ENCODE results near the gene SFMBT1.

The SFMBT1 gene

DNA sequence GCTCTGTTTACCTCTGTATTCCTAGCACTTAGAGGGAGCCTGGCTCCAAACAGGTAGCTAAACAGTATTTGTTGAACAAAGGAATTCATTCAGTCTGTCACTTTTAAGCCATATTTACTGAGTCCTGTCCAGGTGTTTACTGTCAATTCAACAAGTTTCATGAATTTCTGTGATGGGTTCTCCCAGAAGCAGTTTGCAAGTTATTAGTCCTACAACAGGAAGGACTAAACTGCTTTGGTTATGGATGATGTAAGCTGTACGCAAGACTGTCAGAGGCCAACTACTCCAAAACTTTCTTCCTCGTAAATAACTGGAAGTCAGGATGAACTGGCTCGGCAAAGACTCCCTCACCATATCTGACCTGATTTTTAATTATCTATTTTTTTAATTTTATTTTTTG, 173.6 kb downstream of the SFMBT1 start:
- H3K36me3 ChIP-seq (ENCODE audit: insufficient read depth) = no peaks in the 10 kb centered on the region
- H3K4me3 ChIP-seq (IDR thresholded peaks at IDR 0.05; ENCODE audit: insufficient read depth, low read depth, low read length) = no peak overlapping the region
- no peaks in the 10 kb centered on the region for H3K4me1 ChIP-seq (ENCODE audit: low read depth, poor library complexity, severe bottlenecking)
- H2AFZ ChIP-seq (ENCODE audit: low read depth) = no peak overlapping the region
- H3K79me2 ChIP-seq (ENCODE audit: insufficient read depth, low read depth) = no peaks in the 10 kb centered on the region
- H3K4me2 ChIP-seq = no peak overlapping the region
- H4K20me1 ChIP-seq (ENCODE audit: insufficient read depth) = no peaks in the 10 kb centered on the region
- TF ChIP-seq, protein P1, sequence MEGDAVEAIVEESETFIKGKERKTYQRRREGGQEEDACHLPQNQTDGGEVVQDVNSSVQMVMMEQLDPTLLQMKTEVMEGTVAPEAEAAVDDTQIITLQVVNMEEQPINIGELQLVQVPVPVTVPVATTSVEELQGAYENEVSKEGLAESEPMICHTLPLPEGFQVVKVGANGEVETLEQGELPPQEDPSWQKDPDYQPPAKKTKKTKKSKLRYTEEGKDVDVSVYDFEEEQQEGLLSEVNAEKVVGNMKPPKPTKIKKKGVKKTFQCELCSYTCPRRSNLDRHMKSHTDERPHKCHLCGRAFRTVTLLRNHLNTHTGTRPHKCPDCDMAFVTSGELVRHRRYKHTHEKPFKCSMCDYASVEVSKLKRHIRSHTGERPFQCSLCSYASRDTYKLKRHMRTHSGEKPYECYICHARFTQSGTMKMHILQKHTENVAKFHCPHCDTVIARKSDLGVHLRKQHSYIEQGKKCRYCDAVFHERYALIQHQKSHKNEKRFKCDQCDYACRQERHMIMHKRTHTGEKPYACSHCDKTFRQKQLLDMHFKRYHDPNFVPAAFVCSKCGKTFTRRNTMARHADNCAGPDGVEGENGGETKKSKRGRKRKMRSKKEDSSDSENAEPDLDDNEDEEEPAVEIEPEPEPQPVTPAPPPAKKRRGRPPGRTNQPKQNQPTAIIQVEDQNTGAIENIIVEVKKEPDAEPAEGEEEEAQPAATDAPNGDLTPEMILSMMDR (conservative IDR thresholded peaks at IDR 0.05; ENCODE audit: low read depth, low read length) = no peak
- no peak overlapping the region for H3K9ac ChIP-seq
- H3K27ac ChIP-seq = no peak overlapping the region
- no peaks in the 10 kb centered on the region for H3K27me3 ChIP-seq (ENCODE audit: insufficient read depth, low read depth)

DNA sequence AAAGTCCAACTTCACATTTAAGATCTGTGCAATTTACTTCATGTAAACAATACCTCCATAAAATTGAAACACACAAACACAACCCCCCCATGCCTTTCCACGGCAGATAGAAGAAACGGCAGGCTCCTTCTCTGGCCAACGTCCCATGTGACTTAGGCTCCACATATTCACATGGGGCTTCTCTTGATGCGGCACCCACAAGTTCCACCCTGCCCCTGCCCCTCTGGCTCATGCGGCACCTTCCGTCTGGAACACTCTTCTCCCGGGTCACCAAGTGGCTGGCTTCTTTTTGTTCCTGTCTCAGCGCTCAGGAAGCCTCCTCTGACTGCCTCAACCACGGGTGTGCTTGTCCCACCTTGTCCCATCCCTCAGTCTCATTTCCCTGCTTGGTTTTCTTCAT, 174.1 kb downstream of the SFMBT1 start:
- TF ChIP-seq, protein P1 (conservative IDR thresholded peaks at IDR 0.05; ENCODE audit: low read depth, low read length) = no peak
- Histone ChIP-seq H3K4me1 (ENCODE audit: low read depth, poor library complexity, severe bottlenecking) (no peaks in the 10 kb centered on the region), H3K4me2 (no peak overlapping the region), H3K4me3 (IDR thresholded peaks at IDR 0.05; ENCODE audit: insufficient read depth, low read depth, low read length) (no peak overlapping the region), H2AFZ (ENCODE audit: low read depth) (no peak overlapping the region), H4K20me1 (ENCODE audit: insufficient read depth) (no peaks in the 10 kb centered on the region), H3K27me3 (ENCODE audit: insufficient read depth, low read depth) (no peaks in the 10 kb centered on the region), H3K27ac (no peak overlapping the region), H3K36me3 (ENCODE audit: insufficient read depth) (no peaks in the 10 kb centered on the region), H3K9ac (no peak overlapping the region), H3K79me2 (ENCODE audit: insufficient read depth, low read depth) (no peaks in the 10 kb centered on the region)

DNA sequence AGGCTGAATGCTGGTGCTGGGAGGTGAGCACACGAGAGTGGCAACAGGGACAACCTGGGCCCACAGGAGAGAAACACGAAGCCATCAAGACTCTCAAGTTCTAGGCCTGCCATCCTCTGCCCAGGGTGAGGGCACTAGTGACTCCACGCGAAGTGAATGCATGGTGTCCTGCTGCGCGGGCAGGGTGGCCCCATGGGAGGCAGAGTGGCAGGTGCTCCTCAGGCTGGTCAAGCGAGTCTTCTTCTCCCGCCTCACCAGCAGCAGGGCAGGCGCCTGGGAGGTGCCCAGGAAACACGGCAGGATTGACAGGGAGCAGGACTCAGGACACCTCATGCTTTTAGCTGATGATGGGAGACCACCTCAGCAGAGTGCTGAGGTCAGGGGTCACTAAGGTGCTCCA, 175.4 kb downstream of the SFMBT1 start:
- Histone ChIP-seq H3K36me3 (ENCODE audit: insufficient read depth) (no peaks in the 10 kb centered on the region), H3K79me2 (ENCODE audit: insufficient read depth, low read depth) (no peaks in the 10 kb centered on the region), H3K4me3 (IDR thresholded peaks at IDR 0.05; ENCODE audit: insufficient read depth, low read depth, low read length) (no peak overlapping the region), H3K27me3 (ENCODE audit: insufficient read depth, low read depth) (no peaks in the 10 kb centered on the region), H4K20me1 (ENCODE audit: insufficient read depth) (no peaks in the 10 kb centered on the region), H3K4me2 (no peak overlapping the region), H3K27ac (no peak overlapping the region), H2AFZ (ENCODE audit: low read depth) (no peak overlapping the region), H3K4me1 (ENCODE audit: low read depth, poor library complexity, severe bottlenecking) (no peaks in the 10 kb centered on the region), H3K9ac (no peak overlapping the region)
- TF ChIP-seq, protein P1 (conservative IDR thresholded peaks at IDR 0.05; ENCODE audit: low read depth, low read length) = no peak

DNA sequence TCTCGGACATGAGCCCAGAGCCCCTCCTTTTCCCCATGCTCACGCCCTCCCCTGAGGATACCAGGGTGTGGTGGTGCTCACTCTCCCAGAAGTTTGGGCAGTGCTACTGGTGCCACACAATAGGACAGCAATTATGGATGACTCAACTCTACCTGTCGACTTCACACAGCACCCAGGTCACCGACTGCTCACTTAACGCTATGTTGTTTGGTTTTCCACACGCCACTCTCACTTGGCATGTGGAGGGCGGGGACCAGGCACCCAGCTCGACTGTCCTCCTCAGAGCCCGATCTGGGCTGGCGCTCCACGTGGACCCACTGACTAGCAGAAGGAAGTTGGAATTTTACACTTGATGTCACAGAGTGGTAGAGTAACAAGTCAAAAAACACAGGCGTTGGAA, 179.4 kb downstream of the SFMBT1 start:
- Histone ChIP-seq H3K4me1 (ENCODE audit: low read depth, poor library complexity, severe bottlenecking) (no peaks in the 10 kb centered on the region), H3K4me2 (no peak overlapping the region), H2AFZ (ENCODE audit: low read depth) (no peak overlapping the region), H3K79me2 (ENCODE audit: insufficient read depth, low read depth) (no peaks in the 10 kb centered on the region), H3K36me3 (ENCODE audit: insufficient read depth) (no peaks in the 10 kb centered on the region), H3K4me3 (IDR thresholded peaks at IDR 0.05; ENCODE audit: insufficient read depth, low read depth, low read length) (no peak overlapping the region), H3K27ac (no peak overlapping the region), H3K27me3 (ENCODE audit: insufficient read depth, low read depth) (no peaks in the 10 kb centered on the region), H4K20me1 (ENCODE audit: insufficient read depth) (no peaks in the 10 kb centered on the region), H3K9ac (no peak overlapping the region)
- TF ChIP-seq, protein P1 (conservative IDR thresholded peaks at IDR 0.05; ENCODE audit: low read depth, low read length) = no peak

Measured in KMS-11 (cell line).